ENCODE measurements around the gene SARM1. TPM values are rescaled to one million over a fixed set of nuclear protein-coding genes. Genes with fewer than 3 reads are reported as not detected.

The SARM1 gene
- total and polyA plus RNA-seq, 2 of the 8 experiments (the other 6 are each of a cell fraction or from before 2014, with no cell fraction given), result 5.8 to 9.2 TPM

GRCh38 chr17:28370035-28370743, 1.3 kb upstream of the SARM1 start, which contains the start of gene VTN:
TSS of gene VTN (minus strand) at chr17:28370307. CDS start at chr17:28370203, 104 bp downstream.
- Histone ChIP-seq H4K8ac (ENCODE audit: extremely low read depth, insufficient read depth, low read length) (no peak within 1 kb of the TSS), H2BK12ac (ENCODE audit: low read depth, low read length) (peak within 1 kb of the TSS; percentile 50; the same call in 1 of the 2 replicates), H3K36me3 (ENCODE audit: control insufficient read depth in 2 of 4, insufficient read depth in 4 of 4, low read length in 3 of 4) (no peaks in the 10 kb centered on the region), H2BK5ac (ENCODE audit: low read depth, low read length) (0 out of 2 replicates have a peak within 1 kb of the TSS, but pooled peaks have one; percentile 1), H3K27ac (ENCODE audit: low read depth, low read length) (no peak within 1 kb of the TSS), H2AK5ac (ENCODE audit: low read depth, low read length) (peak within 1 kb of the TSS; percentile 59), H4K91ac (replicated peaks; ENCODE audit: insufficient read length, low read length) (no peak within 1 kb of the TSS), H3K23me2 (ENCODE audit: low read depth, low read length) (peaks cover 16% of the 10 kb centered on the region; the same call in 1 of the 2 replicates), H3K4me1 (replicated peaks in 1 of 4; ENCODE audit: control insufficient read depth in 3 of 4, insufficient read depth in 4 of 4, low read length in 3 of 4) (peaks cover 3 to 16% (median 9%) of the 10 kb centered on the region in 4 experiments; a peak in 6 of 7 replicates), H3K23ac (ENCODE audit: insufficient read length) (no peak within 1 kb of the TSS), H3K9ac (replicated peaks in 1 of 4; ENCODE audit: extremely low read depth in 1 of 4, low read depth in 3 of 4, low read length in 3 of 4) (no peak within 1 kb of the TSS; a peak in 1 of 7 replicates), H2BK15ac (ENCODE audit: low read length) (0 out of 2 replicates have a peak within 1 kb of the TSS, but pooled peaks have one; percentile 19), H2AFZ (ENCODE audit: low read length) (no peak within 1 kb of the TSS; the same call in 1 of the 2 replicates), H3K4me2 (ENCODE audit: insufficient read depth in 1 of 2, low read depth in 2 of 2, low read length in 2 of 2) (peak within 1 kb of the TSS; percentile 62 to 89), H2BK20ac (ENCODE audit: low read length) (no peak within 1 kb of the TSS), H3K79me2 (ENCODE audit: control insufficient read depth in 1 of 2, insufficient read depth in 2 of 2, low read length in 2 of 2) (no peaks in the 10 kb centered on the region), H3K56ac (replicated peaks; ENCODE audit: insufficient read length, low read depth, low read length) (no peak within 1 kb of the TSS), H3K18ac (ENCODE audit: extremely low read depth, low read length) (no peak within 1 kb of the TSS), H4K20me1 (replicated peaks in 1 of 2; ENCODE audit: control insufficient read depth in 1 of 2, insufficient read depth in 2 of 2, low read length in 2 of 2) (peaks cover 2 to 12% of the 10 kb centered on the region in 2 experiments), H3K27me3 (replicated peaks in 1 of 4; ENCODE audit: control insufficient read depth in 3 of 4, extremely low read depth in 1 of 4, insufficient read depth in 3 of 4, low read length in 3 of 4) (peaks cover 9 to 19% (median 19%) of the 10 kb centered on the region in 4 experiments), H3K4ac (replicated peaks; ENCODE audit: insufficient read length, low read depth, low read length) (no peak within 1 kb of the TSS), H4K5ac (ENCODE audit: insufficient read length, low read depth, low read length) (no peak within 1 kb of the TSS), H3K79me1 (ENCODE audit: low read depth, low read length) (no peaks in the 10 kb centered on the region; the same call in 1 of the 2 replicates), H3K14ac (ENCODE audit: insufficient read length) (no peak within 1 kb of the TSS), H2BK120ac (replicated peaks; ENCODE audit: low read depth, low read length) (no peak within 1 kb of the TSS), H3K4me3 (ENCODE audit: extremely low read depth in 1 of 4, insufficient read depth in 2 of 4, low read depth in 3 of 4, low read length in 4 of 4) (peak within 1 kb of the TSS; percentile 0 to 79 (median 26); a peak in 5 of 8 replicates), H3K9me3 (ENCODE audit: insufficient read depth in 2 of 2, low read depth in 1 of 2, low read length in 1 of 2) (no peaks in the 10 kb centered on the region)
- FAIRE-seq (no peak), DNase-seq (ENCODE audit: low read depth in 1 of 2, low spot score in 2 of 2) (no peak)
- 68% methylated on average over 8 of the region's 8 CpGs; no CpG with 5 or more reads in 1 of the 2 experiments for WGBS, 2 experiments (ENCODE audit: extremely low coverage in 1 of 2, insufficient coverage in 1 of 2, insufficient read length in 1 of 2, insufficient replicate concordance in 2 of 2, low coverage in 1 of 2, low lambda C conversion rate in 2 of 2, missing lambda C conversion rate in 1 of 2)
- ChIA-PET CTCF (ENCODE audit: partially characterized antibody) (interaction anchor here (0.8 to 4.6 kb wide), 15 partner anchors 9 to 485 kb away, joined by 3 to 20 read pairs (median 4); partner anchors contain the start of genes IFT20, POLDIP2, SLC13A2 and SLC46A1), POLR2A (ENCODE audit: partially characterized antibody) (interaction anchor here (0.6 to 12.7 kb wide), 8 partner anchors 11 to 44 kb away, joined by 3 to 103 read pairs (median 4); partner anchors contain the start of genes IFT20, POLDIP2 and TNFAIP1)
- TF ChIP-seq TAF7 (optimal IDR thresholded peaks at IDR 0.05; ENCODE audit: borderline replicate concordance, low read depth, low read length) (no peak), BCL11A (IDR thresholded peaks at IDR 0.05; ENCODE audit: low read depth in 2 of 2, low read length in 2 of 2) (no peak), SAP30 (IDR thresholded peaks at IDR 0.05; ENCODE audit: insufficient read depth, insufficient replicate concordance, low read length) (no peak), CBX8 (IDR thresholded peaks at IDR 0.05; ENCODE audit: borderline replicate concordance, low read depth, low read length) (no peak), RXRA (IDR thresholded peaks at IDR 0.05; ENCODE audit: insufficient read depth, low read depth, low read length) (no peak), TEAD4 (IDR thresholded peaks at IDR 0.05; ENCODE audit: low read depth, low read length) (peak; percentile 81), NRF1 (IDR thresholded peaks at IDR 0.05; ENCODE audit: low read depth, low read length) (no peak), GTF2F1 (IDR thresholded peaks at IDR 0.05; ENCODE audit: borderline replicate concordance, low read depth, low read length) (no peak), NANOG (IDR thresholded peaks at IDR 0.05; ENCODE audit: insufficient read depth, low read depth, low read length, poor library complexity, severe bottlenecking) (no peak), JUND (IDR thresholded peaks at IDR 0.05; ENCODE audit: low read length) (no peak), POLR2A (IDR thresholded peaks at IDR 0.05; ENCODE audit: control extremely low read depth in 1 of 2, low read depth in 2 of 2, low read length in 2 of 2) (no peak), SIRT6 (IDR thresholded peaks at IDR 0.05; ENCODE audit: low read length) (no peak)

Data from H1 (cell line).